NCI-H1436 treated with DMSO at 0.1 percent for 48 hours (cell line): ENCODE data around the gene CTRB1.
"Not testable (repeated sequence)": the region's sequence is repeated elsewhere in the genome, so short reads cannot be mapped to it uniquely, and the experiment has no call there.

Experiments
- DNase-seq: peaks from one replicate; lab custom pipeline; 2025; lab: John Stamatoyannopoulos, UW

The CTRB1 gene

GRCh38 chr16:75226550-75227360, 8.0 kb downstream of the CTRB1 start:
- no peak for DNase-seq

- no peak for DNase-seq
Observed at GRCh38 chr16:75227361-75228142, 8.8 kb downstream of the CTRB1 start.

- no peak for DNase-seq
Observed at GRCh38 chr16:75228143-75228976, 9.6 kb downstream of the CTRB1 start.

- no peak for DNase-seq
Observed at GRCh38 chr16:75229172-75230031, 10.6 kb downstream of the CTRB1 start.

GRCh38 chr16:75230471-75231110, 11.8 kb downstream of the CTRB1 start:
- no peak for DNase-seq

- DNase-seq = no peak
Observed at GRCh38 chr16:75231570-75231969, 12.8 kb downstream of the CTRB1 start.

- no peak for DNase-seq
Observed at GRCh38 chr16:75233611-75233938, 14.8 kb downstream of the CTRB1 start.

- DNase-seq = no peak
Observed at GRCh38 chr16:75234856-75235696, 16.3 kb downstream of the CTRB1 start.

- no peak for DNase-seq
Observed at GRCh38 chr16:75235721-75236193, 17.0 kb downstream of the CTRB1 start.

GRCh38 chr16:75236232-75236631, 17.4 kb downstream of the CTRB1 start:
- DNase-seq = no peak

GRCh38 chr16:75236736-75237397, 18.1 kb downstream of the CTRB1 start:
- no peak for DNase-seq

- DNase-seq = no peak
Observed at GRCh38 chr16:75237398-75238131, 18.8 kb downstream of the CTRB1 start.

GRCh38 chr16:75238132-75238852, 19.5 kb downstream of the CTRB1 start:
- DNase-seq = no peak

- DNase-seq = no peak
Observed at GRCh38 chr16:75238853-75239541, 20.2 kb downstream of the CTRB1 start.

- no peak for DNase-seq
Observed at GRCh38 chr16:75239542-75240122, 20.8 kb downstream of the CTRB1 start.

GRCh38 chr16:75240633-75241032, 21.8 kb downstream of the CTRB1 start:
- DNase-seq = not testable (repeated sequence)

GRCh38 chr16:75241412-75241811, 22.6 kb downstream of the CTRB1 start:
- DNase-seq = no peak
